Urinary bladder (tissue), 4 donors: ENCODE data around the gene ITPR2. TPM values are rescaled to one million over a fixed set of nuclear protein-coding genes. Genes with fewer than 3 reads are reported as not detected.

Experiments
- DNase-seq: peaks from one replicate; pipeline ENCODE4 v3.0.0-alpha.2; 2015; ENCODE audit errors: extremely low spot score
- H3K27ac ChIP-seq: one replicate; pipeline ENCODE4 v1.5.1; 2013; ENCODE audit warnings: low read depth, mild to moderate bottlenecking, moderate library complexity
- H3K36me3 ChIP-seq: one replicate; pipeline ENCODE4 v1.6.1; 2013; ENCODE audit warnings: mild to moderate bottlenecking, moderate library complexity; ENCODE audit not compliant: insufficient read depth
- H3K4me1 ChIP-seq: one replicate; pipeline ENCODE4 v1.6.1; 2013; ENCODE audit warnings: mild to moderate bottlenecking, moderate library complexity; ENCODE audit not compliant: insufficient read depth
- H3K4me3 ChIP-seq: one replicate; pipeline ENCODE4 v1.5.1; 2013; ENCODE audit warnings: low read depth, low read length
- WGBS: extraction: QIAGEN DNeasy Blood & Tissue Kit; methylation state at CpG from one replicate; pipeline ENCODE4 v1.1.7; 2013; 5-methylcytosine and 5-hydroxymethylcytosine counted together
- polyA plus RNA-seq: library from polyadenylated mRNA; stranded (reverse); fragments of 200-250 nt; gene quantifications from one replicate; pipeline ENCODE4 v1.2.3, GENCODE V29; 2013
- total RNA-seq: library from RNA; depleted of rRNA; stranded (reverse); fragments of >200 nt; gene quantifications from one replicate; pipeline ENCODE4 v1.2.3, GENCODE V29; 2014
- donor health status: healthy with polysubstance abuse.
- donor health status: healthy.

The ITPR2 gene
- total and polyA plus RNA-seq, 2 donors, result 5.6 to 48.2 TPM

- Histone ChIP-seq H3K4me3 (no peak overlapping the region), H3K4me1 (no peaks in the 10 kb centered on the region), H3K36me3 (peaks cover 2% of the 10 kb centered on the region), H3K27ac (no peak overlapping the region)
- DNase-seq, result no peak
- 63% methylated on average over 2 of the region's 2 CpGs for WGBS
Observed at GRCh38 chr12:26636710-26637328, 196.2 kb downstream of the ITPR2 start.

- 59% methylated on average over 5 of the region's 5 CpGs for WGBS
- no peak for DNase-seq
- H3K4me1 ChIP-seq, result no peaks in the 10 kb centered on the region
- no peak overlapping the region for H3K27ac ChIP-seq
- H3K4me3 ChIP-seq, result no peak overlapping the region
- peaks cover 2% of the 10 kb centered on the region for H3K36me3 ChIP-seq
Observed at GRCh38 chr12:26633591-26634210, 199.3 kb downstream of the ITPR2 start.

- Histone ChIP-seq H3K4me3 (no peak overlapping the region), H3K27ac (no peak overlapping the region), H3K4me1 (no peaks in the 10 kb centered on the region), H3K36me3 (peaks cover 2% of the 10 kb centered on the region)
- no peak for DNase-seq
- 65% methylated on average over 6 of the region's 6 CpGs for WGBS
Observed at GRCh38 chr12:26632756-26633155, 200.2 kb downstream of the ITPR2 start.

- H3K4me3 ChIP-seq, result no peak overlapping the region
- no peak for DNase-seq
- no peak overlapping the region for H3K27ac ChIP-seq
- no peaks in the 10 kb centered on the region for H3K4me1 ChIP-seq
- H3K36me3 ChIP-seq, result peaks cover 2% of the 10 kb centered on the region
- WGBS, result 78% methylated on average over 6 of the region's 6 CpGs
Observed at GRCh38 chr12:26631846-26632245, 201.1 kb downstream of the ITPR2 start.

- DNase-seq, result no peak
- Histone ChIP-seq H3K36me3 (peaks cover 2% of the 10 kb centered on the region), H3K27ac (no peak overlapping the region), H3K4me3 (no peak overlapping the region), H3K4me1 (no peaks in the 10 kb centered on the region)
- WGBS, result 24% methylated on average over 10 of the region's 10 CpGs
Observed at GRCh38 chr12:26630546-26631027, 202.4 kb downstream of the ITPR2 start.

GRCh38 chr12:26629864-26630263, 203.1 kb downstream of the ITPR2 start:
- Histone ChIP-seq H3K4me1 (no peaks in the 10 kb centered on the region), H3K27ac (no peak overlapping the region), H3K4me3 (no peak overlapping the region), H3K36me3 (no peaks in the 10 kb centered on the region)
- DNase-seq, result no peak
- 35% methylated on average over 1 of the region's 1 CpG for WGBS

- no peak for DNase-seq
- Histone ChIP-seq H3K4me1 (no peaks in the 10 kb centered on the region), H3K27ac (no peak overlapping the region), H3K36me3 (no peaks in the 10 kb centered on the region), H3K4me3 (no peak overlapping the region)
- 93% methylated on average over 2 of the region's 2 CpGs for WGBS
Observed at GRCh38 chr12:26628234-26628633, 204.8 kb downstream of the ITPR2 start.

GRCh38 chr12:26627335-26627734, 205.7 kb downstream of the ITPR2 start:
- no peak for DNase-seq
- H3K27ac ChIP-seq, result no peak overlapping the region
- 75% methylated on average over 4 of the region's 4 CpGs for WGBS
- no peaks in the 10 kb centered on the region for H3K36me3 ChIP-seq
- no peak overlapping the region for H3K4me3 ChIP-seq
- no peaks in the 10 kb centered on the region for H3K4me1 ChIP-seq

- WGBS, result 91% methylated on average over 4 of the region's 4 CpGs
- no peak overlapping the region for H3K27ac ChIP-seq
- no peak for DNase-seq
- no peaks in the 10 kb centered on the region for H3K4me1 ChIP-seq
- no peaks in the 10 kb centered on the region for H3K36me3 ChIP-seq
- no peak overlapping the region for H3K4me3 ChIP-seq
Observed at GRCh38 chr12:26623136-26623535, 209.9 kb downstream of the ITPR2 start.

- Histone ChIP-seq H3K36me3 (no peaks in the 10 kb centered on the region), H3K27ac (no peak overlapping the region), H3K4me3 (no peak overlapping the region), H3K4me1 (no peaks in the 10 kb centered on the region)
- DNase-seq, result no peak
- WGBS, result 83% methylated on average over 5 of the region's 5 CpGs
Observed at GRCh38 chr12:26622601-26623000, 210.4 kb downstream of the ITPR2 start.

- Histone ChIP-seq H3K27ac (no peak overlapping the region), H3K36me3 (no peaks in the 10 kb centered on the region), H3K4me3 (no peak overlapping the region), H3K4me1 (no peaks in the 10 kb centered on the region)
- DNase-seq, result no peak
- 83% methylated on average over 3 of the region's 3 CpGs for WGBS
Observed at GRCh38 chr12:26621932-26622331, 211.1 kb downstream of the ITPR2 start.

- no peak for DNase-seq
- H3K4me3 ChIP-seq, result no peak overlapping the region
- no peaks in the 10 kb centered on the region for H3K36me3 ChIP-seq
- WGBS, result 94% methylated on average over 5 of the region's 5 CpGs
- no peaks in the 10 kb centered on the region for H3K4me1 ChIP-seq
- no peak overlapping the region for H3K27ac ChIP-seq
Observed at GRCh38 chr12:26620907-26621306, 212.1 kb downstream of the ITPR2 start.

GRCh38 chr12:26617513-26617912, 215.5 kb downstream of the ITPR2 start:
- DNase-seq, result no peak
- Histone ChIP-seq H3K36me3 (no peaks in the 10 kb centered on the region), H3K4me1 (no peaks in the 10 kb centered on the region), H3K27ac (no peak overlapping the region), H3K4me3 (no peak overlapping the region)
- WGBS, result 100% methylated on average over 1 of the region's 1 CpG

- Histone ChIP-seq H3K36me3 (no peaks in the 10 kb centered on the region), H3K4me3 (no peak overlapping the region), H3K27ac (no peak overlapping the region), H3K4me1 (no peaks in the 10 kb centered on the region)
- 57% methylated on average over 3 of the region's 3 CpGs for whole genome bisulfite sequencing
- DNase-seq, result no peak
Observed at GRCh38 chr12:26614011-26614616, 218.9 kb downstream of the ITPR2 start.
